ENCODE results near the gene RAD9A. TPM values are rescaled to one million over a fixed set of nuclear protein-coding genes. Genes with fewer than 3 reads are reported as not detected.

RAD9A gene
- total and polyA plus RNA-seq, 5 donors from 2014 or later, result 3.5 to 27.5 (median 6.7) TPM

DNA sequence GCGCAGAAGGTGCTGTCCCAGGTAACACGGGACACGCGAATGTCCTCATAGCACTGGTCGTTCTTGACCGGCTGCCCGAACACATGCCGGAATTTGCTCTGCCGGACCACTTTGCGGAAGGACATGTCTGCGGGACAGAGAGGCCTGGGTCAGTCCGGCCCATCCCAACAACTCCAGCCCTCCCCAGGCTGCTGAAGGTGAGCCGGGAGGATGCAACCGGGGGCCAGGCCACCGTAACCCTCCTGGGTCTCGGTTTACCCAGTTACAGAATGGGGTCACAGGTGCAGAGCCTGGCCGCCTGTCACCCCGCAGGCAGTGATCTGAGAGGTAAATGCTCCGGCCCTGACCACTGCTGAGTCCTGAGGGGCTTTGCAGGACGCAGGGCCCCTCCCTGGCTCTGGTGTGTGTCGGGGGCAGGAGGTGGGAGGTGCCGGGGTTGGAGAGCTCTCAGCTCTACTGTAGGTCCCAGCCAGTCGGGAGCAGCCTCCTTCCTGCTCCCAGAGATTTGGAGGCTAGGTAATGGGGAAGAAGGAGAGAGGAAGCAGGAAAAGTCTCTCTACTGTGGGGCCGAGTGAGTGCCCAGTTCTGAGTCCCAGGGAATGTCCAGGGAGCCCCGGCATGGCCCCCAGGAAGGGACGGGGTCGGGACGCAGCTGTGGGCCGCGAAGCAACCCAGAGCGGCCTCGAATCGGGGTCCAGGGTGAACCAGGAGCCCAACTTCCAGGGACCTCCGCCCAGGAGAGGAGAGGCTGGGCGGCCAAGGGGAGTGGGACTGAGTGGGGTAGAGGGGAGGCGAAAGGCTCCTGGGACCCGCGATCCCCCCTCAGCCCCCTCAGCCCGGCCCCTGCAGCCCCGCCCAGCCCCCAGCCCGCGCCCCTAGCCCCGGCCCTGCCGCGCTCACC lies 51.0 kb downstream of the RAD9A start:
- peak overlapping the region; percentile 50 to 90 (median 89) for H3K27ac Mint-ChIP-seq
- DNase-seq, result no peak

DNA sequence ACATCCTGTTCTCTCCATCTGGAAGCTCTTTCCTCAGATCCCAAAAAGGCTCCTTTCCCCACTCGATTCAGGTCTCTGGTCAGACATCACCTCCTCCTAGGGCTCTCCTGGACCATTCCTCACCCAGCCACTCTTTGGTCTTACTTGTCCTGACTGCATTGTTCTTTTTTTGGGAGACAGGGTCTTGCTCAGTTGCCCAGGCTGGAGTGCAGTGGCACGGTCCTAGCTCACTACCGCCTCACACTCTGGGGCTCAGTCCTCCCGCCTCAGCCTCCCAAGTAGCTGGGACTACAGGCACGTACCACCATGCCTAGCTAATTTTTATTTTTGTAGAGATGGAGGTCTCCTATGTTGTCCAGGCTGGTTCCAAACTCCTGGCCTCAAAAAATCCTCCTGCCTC lies 53.7 kb downstream of the RAD9A start:
- Histone ChIP-seq H3K9me3 (ENCODE audit: control insufficient read depth in 2 of 2, low read length in 2 of 2) (no peaks in the 10 kb centered on the region), H3K27ac (ENCODE audit: insufficient read depth, low read length, poor library complexity, severe bottlenecking) (peak overlapping the region; percentile 94), H3K4me3 (ENCODE audit: low read depth, low read length) (no peak overlapping the region), H3K4me1 (ENCODE audit: control insufficient read depth, insufficient read depth, low read length, poor library complexity, severe bottlenecking) (peaks cover 86% of the 10 kb centered on the region), H3K36me3 (ENCODE audit: control insufficient read depth, insufficient read depth, low read length) (no peaks in the 10 kb centered on the region), H3K27me3 (ENCODE audit: control insufficient read depth, insufficient read depth, low read length) (no peaks in the 10 kb centered on the region)
- Mint-ChIP-seq H3K4me1 (peaks cover 11 to 82% (median 48%) of the 10 kb centered on the region in 4 donors), H3K9me3 (peaks cover 0 to 2% (median 0%) of the 10 kb centered on the region in 7 donors), H3K36me3 (no peaks in the 10 kb centered on the region), H3K4me3 (peak overlapping the region; percentile 83 to 91 (median 89)), H3K27ac (peak overlapping the region; percentile 96 to 97 (median 97)), H3K27me3 (no peaks in the 10 kb centered on the region)
- DNase-seq (no peak), ATAC-seq (ENCODE audit: low read depth in 2 of 2) (no peak)

More for the DNA sequence above, 51.0 kb downstream of the RAD9A start:
- H3K4me3 Mint-ChIP-seq, result peak overlapping the region; percentile 57 to 94 (median 74)
- no peak for ATAC-seq (ENCODE audit: low read depth in 2 of 2)
- Histone ChIP-seq H3K4me3 (ENCODE audit: low read depth, low read length) (no peak overlapping the region), H3K27ac (ENCODE audit: insufficient read depth, low read length, poor library complexity, severe bottlenecking) (peak overlapping the region; percentile 94), H3K27me3 (ENCODE audit: control insufficient read depth, insufficient read depth, low read length) (no peaks in the 10 kb centered on the region), H3K9me3 (ENCODE audit: control insufficient read depth in 2 of 2, low read length in 2 of 2) (no peaks in the 10 kb centered on the region), H3K36me3 (ENCODE audit: control insufficient read depth, insufficient read depth, low read length) (no peaks in the 10 kb centered on the region), H3K4me1 (ENCODE audit: control insufficient read depth, insufficient read depth, low read length, poor library complexity, severe bottlenecking) (peaks cover 97% of the 10 kb centered on the region)
- H3K36me3 Mint-ChIP-seq, result no peaks in the 10 kb centered on the region
- peaks cover 0 to 2% (median 0%) of the 10 kb centered on the region in 7 donors for H3K9me3 Mint-ChIP-seq
- no peaks in the 10 kb centered on the region for H3K27me3 Mint-ChIP-seq
- H3K4me1 Mint-ChIP-seq, result peaks cover 11 to 85% (median 51%) of the 10 kb centered on the region in 4 donors

Other genes with a start within 250 kb of the RAD9A start
- gene GRK2, start 125.5 kb upstream of the RAD9A start, total RNA-seq, result 295 TPM
- gene GRK2, start 125.5 kb upstream of the RAD9A start, polyA plus RNA-seq, result 10 to 100 TPM; 13.2 to 27.8 (median 19.3) TPM
- gene ANKRD13D, start 102.7 kb upstream of the RAD9A start, total RNA-seq, result 158 TPM
- gene ANKRD13D, start 102.7 kb upstream of the RAD9A start, polyA plus RNA-seq, result 10 to 100 TPM in 3 of 4 donors, 1 to 10 TPM in 1; 9.5 to 18.9 (median 12.6) TPM
- 24.4 TPM for gene SSH3, start 88.5 kb upstream of the RAD9A start, total RNA-seq
- 1 to 10 TPM; 2.3 to 7.1 (median 3.1) TPM for gene SSH3, start 88.5 kb upstream of the RAD9A start, polyA plus RNA-seq
- gene POLD4, start 38.4 kb upstream of the RAD9A start, total RNA-seq, result 60.6 TPM
- gene POLD4, start 38.4 kb upstream of the RAD9A start, polyA plus RNA-seq, result 100 to 1,000 TPM; 103 to 127 (median 118) TPM
- gene CLCF1, start 18.4 kb upstream of the RAD9A start, total RNA-seq, result 3.0 TPM
- 1 to 10 TPM in 1 of 4 donors, under 1 TPM in 3; 0.10 to 1.3 (median 0.40) TPM for gene CLCF1, start 18.4 kb upstream of the RAD9A start, polyA plus RNA-seq
- 160 TPM for gene PPP1CA, start 9.9 kb downstream of the RAD9A start, total RNA-seq
- 100 to 1,000 TPM; 547 to 762 (median 622) TPM for gene PPP1CA, start 9.9 kb downstream of the RAD9A start, polyA plus RNA-seq
- gene TBC1D10C, start 12.1 kb downstream of the RAD9A start, total RNA-seq, result 312 TPM
- 100 to 1,000 TPM; 328 to 504 (median 378) TPM for gene TBC1D10C, start 12.1 kb downstream of the RAD9A start, polyA plus RNA-seq
- 7.8 TPM for gene CARNS1, start 23.7 kb downstream of the RAD9A start, total RNA-seq
- gene CARNS1, start 23.7 kb downstream of the RAD9A start, polyA plus RNA-seq, result 1 to 10 TPM in 2 of 4 donors, under 1 TPM in 2; 0.63 to 2.3 (median 1.1) TPM
- gene RPS6KB2, start 36.5 kb downstream of the RAD9A start, total RNA-seq, result 66.0 TPM
- gene RPS6KB2, start 36.5 kb downstream of the RAD9A start, polyA plus RNA-seq, result 10 to 100 TPM; 44.4 to 61.5 (median 50.3) TPM
- 291 TPM for gene PTPRCAP, start 45.7 kb downstream of the RAD9A start, total RNA-seq
- 1,000 to 10,000 TPM in 1 of 4 donors, 100 to 1,000 TPM in 3; 829 to 1,084 (median 978) TPM for gene PTPRCAP, start 45.7 kb downstream of the RAD9A start, polyA plus RNA-seq
- 70.5 TPM for gene CORO1B, start 51.5 kb downstream of the RAD9A start, total RNA-seq
- 100 to 1,000 TPM in 1 of 4 donors, 10 to 100 TPM in 3; 46.8 to 109 (median 72.8) TPM for gene CORO1B, start 51.5 kb downstream of the RAD9A start, polyA plus RNA-seq
- gene GPR152, start 60.7 kb downstream of the RAD9A start, total RNA-seq, result not detected
- gene GPR152, start 60.7 kb downstream of the RAD9A start, polyA plus RNA-seq, result under 1 TPM; 0.13 to 0.84 (median 0.35) TPM
- 13.2 TPM for gene CABP4, start 63.4 kb downstream of the RAD9A start, total RNA-seq
- 1 to 10 TPM in 1 of 4 donors, under 1 TPM in 3; 0.57 to 1.2 (median 0.92) TPM for gene CABP4, start 63.4 kb downstream of the RAD9A start, polyA plus RNA-seq
- gene TMEM134, start 77.3 kb downstream of the RAD9A start, total RNA-seq, result 48.7 TPM
- 100 to 1,000 TPM; 148 to 228 (median 172) TPM for gene TMEM134, start 77.3 kb downstream of the RAD9A start, polyA plus RNA-seq
- gene AIP, start 91.0 kb downstream of the RAD9A start, total RNA-seq, result 124 TPM
- 100 to 1,000 TPM; 200 to 234 (median 219) TPM for gene AIP, start 91.0 kb downstream of the RAD9A start, polyA plus RNA-seq
- gene PITPNM1, start 113.4 kb downstream of the RAD9A start, total RNA-seq, result 116 TPM
- 10 to 100 TPM; 15.7 to 21.3 (median 17.6) TPM for gene PITPNM1, start 113.4 kb downstream of the RAD9A start, polyA plus RNA-seq
- 38.5 TPM for gene CDK2AP2, start 116.2 kb downstream of the RAD9A start, total RNA-seq
- gene CDK2AP2, start 116.2 kb downstream of the RAD9A start, polyA plus RNA-seq, result 100 to 1,000 TPM; 113 to 135 (median 128) TPM
- gene CABP2, start 131.5 kb downstream of the RAD9A start, total RNA-seq, result not detected
- not detected for gene CABP2, start 131.5 kb downstream of the RAD9A start, polyA plus RNA-seq
- 55.7 TPM for gene GSTP1, start 191.8 kb downstream of the RAD9A start, total RNA-seq
- gene GSTP1, start 191.8 kb downstream of the RAD9A start, polyA plus RNA-seq, result 100 to 1,000 TPM; 180 to 231 (median 219) TPM
- 204 TPM for gene NDUFV1, start 214.9 kb downstream of the RAD9A start, total RNA-seq
- 100 to 1,000 TPM; 101 to 128 (median 113) TPM for gene NDUFV1, start 214.9 kb downstream of the RAD9A start, polyA plus RNA-seq
- gene NUDT8, start 238.0 kb downstream of the RAD9A start, total RNA-seq, result 1.9 TPM
- 1 to 10 TPM; 1.2 to 3.7 (median 2.6) TPM for gene NUDT8, start 238.0 kb downstream of the RAD9A start, polyA plus RNA-seq
- not detected for gene TBX10, start 247.8 kb downstream of the RAD9A start, total RNA-seq
- gene TBX10, start 247.8 kb downstream of the RAD9A start, polyA plus RNA-seq, result not detected

All from CD4-positive, CD25-positive, alpha-beta regulatory T cell (primary cell).